Neural progenitor cell (in vitro differentiated cells): ENCODE data around the gene RITA1.

Source experiments
- EZH2 ChIP-seq: fragments of 200-600 bp; sonication (generic); IDR thresholded peaks from 2 replicates; pipeline ENCODE4 v1.6.1; 2017; ENCODE audit warnings: antibody characterized with exemption, mild to moderate bottlenecking, moderate library complexity
- EZH2phosphoT487 ChIP-seq: fragments of 200-600 bp; sonication (generic); IDR thresholded peaks from 2 replicates; pipeline ENCODE4 v1.6.1; 2017; ENCODE audit warnings: antibody characterized with exemption
- TF ChIP-seq, protein P1 (sequence below): fragments of 200-600 bp; sonication (generic); IDR thresholded peaks from 2 replicates; pipeline ENCODE4 v1.5.1; 2017; ENCODE audit warnings: antibody characterized with exemption, mild to moderate bottlenecking

DNA sequence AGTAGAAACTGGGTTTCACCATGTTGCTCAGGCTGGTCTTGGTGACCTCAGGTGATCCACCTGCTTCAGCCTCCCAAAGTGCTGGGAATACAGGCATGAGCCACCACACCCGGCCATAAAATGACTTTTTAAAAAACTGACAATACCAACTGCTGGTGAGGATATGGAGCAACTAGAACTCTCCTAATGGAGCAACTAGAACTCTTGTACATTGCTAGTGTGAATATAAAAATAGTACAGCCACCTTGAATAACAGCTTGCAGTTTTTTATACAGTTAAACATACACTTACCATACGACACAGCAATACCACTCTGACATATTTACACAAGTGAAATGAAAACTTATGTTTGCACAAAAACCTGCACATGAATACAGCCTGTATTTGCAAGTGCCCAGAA is 38.5 kb upstream of the RITA1 start:
- no peak for TF ChIP-seq EZH2phosphoT487
- TF ChIP-seq, protein P1, sequence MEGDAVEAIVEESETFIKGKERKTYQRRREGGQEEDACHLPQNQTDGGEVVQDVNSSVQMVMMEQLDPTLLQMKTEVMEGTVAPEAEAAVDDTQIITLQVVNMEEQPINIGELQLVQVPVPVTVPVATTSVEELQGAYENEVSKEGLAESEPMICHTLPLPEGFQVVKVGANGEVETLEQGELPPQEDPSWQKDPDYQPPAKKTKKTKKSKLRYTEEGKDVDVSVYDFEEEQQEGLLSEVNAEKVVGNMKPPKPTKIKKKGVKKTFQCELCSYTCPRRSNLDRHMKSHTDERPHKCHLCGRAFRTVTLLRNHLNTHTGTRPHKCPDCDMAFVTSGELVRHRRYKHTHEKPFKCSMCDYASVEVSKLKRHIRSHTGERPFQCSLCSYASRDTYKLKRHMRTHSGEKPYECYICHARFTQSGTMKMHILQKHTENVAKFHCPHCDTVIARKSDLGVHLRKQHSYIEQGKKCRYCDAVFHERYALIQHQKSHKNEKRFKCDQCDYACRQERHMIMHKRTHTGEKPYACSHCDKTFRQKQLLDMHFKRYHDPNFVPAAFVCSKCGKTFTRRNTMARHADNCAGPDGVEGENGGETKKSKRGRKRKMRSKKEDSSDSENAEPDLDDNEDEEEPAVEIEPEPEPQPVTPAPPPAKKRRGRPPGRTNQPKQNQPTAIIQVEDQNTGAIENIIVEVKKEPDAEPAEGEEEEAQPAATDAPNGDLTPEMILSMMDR = no peak
- TF ChIP-seq EZH2 = no peak
